HL-60 (cell line): Measurements from ENCODE around the gene ARHGAP26.

Source experiments
- TF ChIP-seq, protein P1 (sequence below): IDR thresholded peaks from one replicate; pipeline ENCODE4 v1.5.1; 2011; ENCODE audit warnings: low read length, control low read depth, inconsistent platforms; ENCODE audit not compliant: insufficient read depth
- TF ChIP-seq, protein P2 (sequence below): IDR thresholded peaks from 2 replicates; pipeline ENCODE4 v1.6.1; 2012; ENCODE audit warnings: low read depth; ENCODE audit not compliant: insufficient replicate concordance

DNA sequence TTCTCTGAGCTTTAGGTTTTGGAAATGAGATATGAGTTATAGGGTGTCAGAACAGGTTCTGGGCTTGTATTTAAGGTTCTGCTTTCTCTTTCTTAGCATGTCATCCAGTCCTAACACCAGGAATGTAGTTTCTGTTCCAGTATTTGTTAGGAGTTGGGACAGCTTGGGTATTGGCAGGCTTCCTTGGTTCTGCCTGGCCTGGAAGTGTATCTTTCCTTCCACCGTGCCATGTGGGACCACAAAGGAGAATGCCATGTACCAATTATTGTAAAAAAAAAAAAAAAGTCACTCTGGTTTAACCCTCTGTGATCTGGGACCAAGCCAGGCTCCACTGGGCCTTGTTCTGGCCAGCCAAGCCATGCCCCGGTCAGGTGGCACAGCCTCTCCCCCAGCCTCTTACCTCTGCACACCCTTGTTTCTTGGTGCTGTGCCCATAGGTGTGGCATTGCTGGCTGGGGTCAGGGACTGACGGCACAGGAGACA lies 47.8 kb downstream of the ARHGAP26 start:
- TF ChIP-seq, protein P1, sequence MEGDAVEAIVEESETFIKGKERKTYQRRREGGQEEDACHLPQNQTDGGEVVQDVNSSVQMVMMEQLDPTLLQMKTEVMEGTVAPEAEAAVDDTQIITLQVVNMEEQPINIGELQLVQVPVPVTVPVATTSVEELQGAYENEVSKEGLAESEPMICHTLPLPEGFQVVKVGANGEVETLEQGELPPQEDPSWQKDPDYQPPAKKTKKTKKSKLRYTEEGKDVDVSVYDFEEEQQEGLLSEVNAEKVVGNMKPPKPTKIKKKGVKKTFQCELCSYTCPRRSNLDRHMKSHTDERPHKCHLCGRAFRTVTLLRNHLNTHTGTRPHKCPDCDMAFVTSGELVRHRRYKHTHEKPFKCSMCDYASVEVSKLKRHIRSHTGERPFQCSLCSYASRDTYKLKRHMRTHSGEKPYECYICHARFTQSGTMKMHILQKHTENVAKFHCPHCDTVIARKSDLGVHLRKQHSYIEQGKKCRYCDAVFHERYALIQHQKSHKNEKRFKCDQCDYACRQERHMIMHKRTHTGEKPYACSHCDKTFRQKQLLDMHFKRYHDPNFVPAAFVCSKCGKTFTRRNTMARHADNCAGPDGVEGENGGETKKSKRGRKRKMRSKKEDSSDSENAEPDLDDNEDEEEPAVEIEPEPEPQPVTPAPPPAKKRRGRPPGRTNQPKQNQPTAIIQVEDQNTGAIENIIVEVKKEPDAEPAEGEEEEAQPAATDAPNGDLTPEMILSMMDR, result no peak
- TF ChIP-seq, protein P2, sequence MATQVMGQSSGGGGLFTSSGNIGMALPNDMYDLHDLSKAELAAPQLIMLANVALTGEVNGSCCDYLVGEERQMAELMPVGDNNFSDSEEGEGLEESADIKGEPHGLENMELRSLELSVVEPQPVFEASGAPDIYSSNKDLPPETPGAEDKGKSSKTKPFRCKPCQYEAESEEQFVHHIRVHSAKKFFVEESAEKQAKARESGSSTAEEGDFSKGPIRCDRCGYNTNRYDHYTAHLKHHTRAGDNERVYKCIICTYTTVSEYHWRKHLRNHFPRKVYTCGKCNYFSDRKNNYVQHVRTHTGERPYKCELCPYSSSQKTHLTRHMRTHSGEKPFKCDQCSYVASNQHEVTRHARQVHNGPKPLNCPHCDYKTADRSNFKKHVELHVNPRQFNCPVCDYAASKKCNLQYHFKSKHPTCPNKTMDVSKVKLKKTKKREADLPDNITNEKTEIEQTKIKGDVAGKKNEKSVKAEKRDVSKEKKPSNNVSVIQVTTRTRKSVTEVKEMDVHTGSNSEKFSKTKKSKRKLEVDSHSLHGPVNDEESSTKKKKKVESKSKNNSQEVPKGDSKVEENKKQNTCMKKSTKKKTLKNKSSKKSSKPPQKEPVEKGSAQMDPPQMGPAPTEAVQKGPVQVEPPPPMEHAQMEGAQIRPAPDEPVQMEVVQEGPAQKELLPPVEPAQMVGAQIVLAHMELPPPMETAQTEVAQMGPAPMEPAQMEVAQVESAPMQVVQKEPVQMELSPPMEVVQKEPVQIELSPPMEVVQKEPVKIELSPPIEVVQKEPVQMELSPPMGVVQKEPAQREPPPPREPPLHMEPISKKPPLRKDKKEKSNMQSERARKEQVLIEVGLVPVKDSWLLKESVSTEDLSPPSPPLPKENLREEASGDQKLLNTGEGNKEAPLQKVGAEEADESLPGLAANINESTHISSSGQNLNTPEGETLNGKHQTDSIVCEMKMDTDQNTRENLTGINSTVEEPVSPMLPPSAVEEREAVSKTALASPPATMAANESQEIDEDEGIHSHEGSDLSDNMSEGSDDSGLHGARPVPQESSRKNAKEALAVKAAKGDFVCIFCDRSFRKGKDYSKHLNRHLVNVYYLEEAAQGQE, result no peak
